G401.6 (cell line): ENCODE measurements around the gene CENPN.

ENCODE experiments used
- FAIRE-seq: peaks from 2 replicates; lab custom pipeline; 2012; peaks lifted over from hg19 to GRCh38; lab: Jason Lieb, UNC

The CENPN gene, protein sequence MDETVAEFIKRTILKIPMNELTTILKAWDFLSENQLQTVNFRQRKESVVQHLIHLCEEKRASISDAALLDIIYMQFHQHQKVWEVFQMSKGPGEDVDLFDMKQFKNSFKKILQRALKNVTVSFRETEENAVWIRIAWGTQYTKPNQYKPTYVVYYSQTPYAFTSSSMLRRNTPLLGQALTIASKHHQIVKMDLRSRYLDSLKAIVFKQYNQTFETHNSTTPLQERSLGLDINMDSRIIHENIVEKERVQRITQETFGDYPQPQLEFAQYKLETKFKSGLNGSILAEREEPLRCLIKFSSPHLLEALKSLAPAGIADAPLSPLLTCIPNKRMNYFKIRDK

GRCh38 chr16:81006813-81007695 lies at the start of gene CENPN, which contains the start of gene CMC2:
CENPN (plus strand) TSS chr16:81007214; CDS start chr16:81011940, 4,726 bp downstream.
CMC2 (minus strand) TSS chr16:81006885; CDS start chr16:80997394, 9,491 bp downstream.
- peak; percentile 47 for FAIRE-seq

GRCh38 chr16:80958284-80958683 lies 48.7 kb upstream of the CENPN start:
- FAIRE-seq: no peak

GRCh38 chr16:80962879-80963278 lies 44.1 kb upstream of the CENPN start:
- no peak for FAIRE-seq

GRCh38 chr16:80964351-80964750 lies 42.7 kb upstream of the CENPN start:
- FAIRE-seq: no peak

GRCh38 chr16:80966617-80967016 lies 40.4 kb upstream of the CENPN start:
- no peak for FAIRE-seq

- no peak for FAIRE-seq
Observed at GRCh38 chr16:80968386-80969113, 38.5 kb upstream of the CENPN start.

GRCh38 chr16:80969114-80969484 lies 37.9 kb upstream of the CENPN start:
- FAIRE-seq: no peak

- FAIRE-seq: no peak
Observed at GRCh38 chr16:80971819-80972218, 35.2 kb upstream of the CENPN start.

GRCh38 chr16:80972611-80973010 lies 34.4 kb upstream of the CENPN start:
- no peak for FAIRE-seq

DNA sequence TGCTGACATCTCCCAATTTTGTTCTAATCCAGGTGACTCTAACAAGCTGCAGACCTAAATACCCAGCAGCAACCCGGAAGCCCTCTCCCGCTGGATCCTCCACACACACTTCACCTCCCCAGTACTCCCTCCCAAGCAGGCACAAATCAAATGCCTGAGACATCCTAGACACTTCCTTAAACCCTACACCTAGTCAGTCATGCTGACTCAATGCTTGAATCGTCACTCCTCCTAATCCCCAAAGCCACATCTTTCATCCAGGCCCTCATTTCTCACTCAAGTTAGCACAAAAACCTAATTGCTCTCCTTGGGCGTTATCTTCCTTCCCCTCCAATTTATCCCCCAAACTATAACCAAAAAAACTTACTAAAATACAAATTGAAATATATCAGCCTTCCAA lies 33.0 kb upstream of the CENPN start:
- FAIRE-seq: no peak

- peak; percentile 31 for FAIRE-seq
Observed at GRCh38 chr16:80974649-80975376, 32.2 kb upstream of the CENPN start.

GRCh38 chr16:80976946-80977345 lies 30.1 kb upstream of the CENPN start:
- FAIRE-seq: no peak

- FAIRE-seq: no peak
Observed at GRCh38 chr16:80981103-80981502, 25.9 kb upstream of the CENPN start.

GRCh38 chr16:80982646-80983045 lies 24.4 kb upstream of the CENPN start:
- FAIRE-seq: no peak

- FAIRE-seq: no peak
Observed at GRCh38 chr16:80984124-80984892, 22.7 kb upstream of the CENPN start.

GRCh38 chr16:80985611-80986010 lies 21.4 kb upstream of the CENPN start:
- FAIRE-seq: no peak

- FAIRE-seq: no peak
Observed at GRCh38 chr16:80986557-80986956, 20.5 kb upstream of the CENPN start.

DNA sequence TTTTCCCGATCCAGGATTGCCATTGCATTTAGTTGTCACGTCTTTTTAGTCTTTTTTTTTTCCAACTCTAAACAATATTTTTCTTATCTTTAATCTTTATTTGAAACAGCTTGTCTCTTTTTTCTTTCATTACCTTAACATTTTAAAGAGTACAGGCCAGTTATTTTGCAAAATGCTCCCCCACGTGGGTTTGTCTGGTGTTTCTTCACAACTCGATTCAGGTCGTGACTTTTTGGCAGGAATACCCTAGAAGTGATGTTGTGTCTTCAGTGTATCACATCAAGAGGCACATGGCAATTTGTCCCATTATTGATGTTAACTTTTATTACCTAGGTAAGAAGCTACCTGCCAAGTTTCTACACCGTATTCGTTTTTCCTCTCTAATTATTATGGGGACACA lies 18.3 kb upstream of the CENPN start:
- no peak for FAIRE-seq

DNA sequence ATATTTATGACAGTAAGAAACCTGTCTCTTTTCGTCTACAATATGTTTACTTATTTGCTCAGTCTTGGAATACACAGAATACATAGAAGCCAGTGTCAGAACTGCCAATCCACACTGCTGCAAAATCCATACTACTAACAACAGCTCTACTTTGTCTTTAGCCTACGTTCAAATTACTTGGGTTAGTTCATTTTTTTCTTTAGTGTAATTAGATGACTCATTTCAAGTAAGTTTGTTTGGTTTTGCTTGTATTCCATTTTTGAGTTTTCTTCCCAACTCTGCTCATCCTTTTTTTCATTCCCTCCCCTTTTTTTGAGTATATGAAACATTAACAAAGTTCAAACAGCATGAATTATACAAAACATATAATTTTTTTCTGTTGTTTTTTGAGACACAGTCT lies 17.2 kb upstream of the CENPN start:
- no peak for FAIRE-seq

DNA sequence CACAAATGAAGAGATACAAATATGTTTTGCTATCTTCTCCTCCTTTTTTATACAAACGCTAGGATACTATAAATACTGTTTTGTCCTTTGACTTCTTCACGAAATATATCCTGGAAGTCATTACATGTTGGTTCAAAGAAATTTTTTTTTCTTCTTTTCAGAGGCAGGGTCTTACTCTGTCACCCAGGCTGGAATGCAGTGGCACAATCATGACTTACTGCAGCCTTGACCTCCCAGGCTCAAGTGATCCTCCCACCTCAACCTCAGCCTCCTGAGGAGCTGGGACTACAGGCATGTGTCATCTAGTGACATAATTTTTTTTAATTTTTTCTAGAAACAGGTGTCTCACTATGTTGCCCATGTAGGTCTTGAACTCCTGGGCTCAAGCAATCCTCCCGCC lies 16.4 kb upstream of the CENPN start:
- FAIRE-seq: no peak

GRCh38 chr16:80990978-80991377 lies 16.0 kb upstream of the CENPN start:
- FAIRE-seq: no peak
